GM12878 (cell line): ENCODE measurements around the gene RER1. TPM values are rescaled to one million over a fixed set of nuclear protein-coding genes. Genes with fewer than 3 reads are reported as not detected.

ENCODE experiments used
- ATAC-seq: fragments of 200-7000 bp; cut with Tn5 transposase; 3 replicates; pipeline ENCODE4 v1.9.1; 2020; ENCODE audit warnings: mild to moderate bottlenecking, moderate library complexity
- BruUV-seq: library from RNA; stranded (reverse); fragments of 400-500 nt; replicated peaks from 2 replicates; lab custom pipeline; 2021; lab: Mats Ljungman, UMichigan
- CTCF ChIA-PET: fragments of 300-600 bp; sonication (Branson Sonifier 250); formaldehyde crosslinking; extraction: SDS; loops from one replicate; lab custom pipeline; 2021; ENCODE audit warnings: inconsistent platforms; lab: Yijun Ruan, JAX
- POLR2A ChIA-PET: fragments of 350-600 bp; formaldehyde crosslinking; extraction: SDS; loops from one replicate; lab custom pipeline; 2021; ENCODE audit warnings: inconsistent platforms; lab: Charles Lee
- RAD21 ChIA-PET: fragments of 300-600 bp; sonication (Branson Sonifier 250); formaldehyde crosslinking; loops from one replicate; lab custom pipeline; 2023; ENCODE audit warnings: antibody characterized with exemption; ENCODE audit not compliant: unreplicated experiment; lab: Charles Lee
- SMC1A ChIA-PET: fragments of 300-600 bp; sonication (Branson Sonifier 250); formaldehyde crosslinking; loops from one replicate; lab custom pipeline; 2023; ENCODE audit not compliant: unreplicated experiment, uncharacterized antibody; lab: Charles Lee
- DNase-seq: peaks from one replicate; pipeline ENCODE4 v3.0.0-alpha.2; 2011; ENCODE audit warnings: low read depth, low spot score
- FAIRE-seq: peaks from 3 replicates; lab custom pipeline; 2011; peaks lifted over from hg19 to GRCh38; lab: Jason Lieb, UNC
- H2AFZ ChIP-seq: 2 replicates; pipeline ENCODE4 v1.6.0; 2011; ENCODE audit warnings: low read depth, low read length, control low read depth; ENCODE audit not compliant: control insufficient read depth
- H3K27ac ChIP-seq: 2 replicates; pipeline ENCODE4 v1.5.1; 2011; ENCODE audit warnings: control low read depth; ENCODE audit not compliant: control insufficient read depth, insufficient read depth
- H3K27me3 ChIP-seq, 2 experiments: replicated peaks in 1 of 2; 2 replicates each; pipeline versions ENCODE4 v1.6.0 to v1.6.1; 2011; ENCODE audit warnings: low read length in 1 of 2; ENCODE audit not compliant: control insufficient read depth in 2 of 2, insufficient read depth in 2 of 2
- H3K36me3 ChIP-seq, 2 experiments: 2 replicates each; pipeline ENCODE4 v1.5.1; 2011; ENCODE audit warnings: low read length in 1 of 2; ENCODE audit not compliant: control insufficient read depth in 2 of 2, insufficient read depth in 2 of 2
- H3K4me1 ChIP-seq: 2 replicates; pipeline ENCODE4 v1.6.1; 2011; ENCODE audit warnings: mild to moderate bottlenecking, low read length, moderate library complexity, mixed read lengths; ENCODE audit not compliant: control insufficient read depth, insufficient read depth
- H3K4me2 ChIP-seq: 2 replicates; pipeline ENCODE4 v1.6.0; 2011; ENCODE audit warnings: control low read depth; ENCODE audit not compliant: control insufficient read depth, insufficient read depth
- H3K4me3 ChIP-seq: fragments of 200-600 bp; sonication (generic); 2 replicates; pipeline ENCODE4 v1.5.1; 2016
- H3K79me2 ChIP-seq: 2 replicates; pipeline ENCODE4 v1.6.0; 2011; ENCODE audit warnings: low read length; ENCODE audit not compliant: control insufficient read depth, insufficient read depth
- H3K9ac ChIP-seq: 2 replicates; pipeline ENCODE4 v1.8.0; 2011; ENCODE audit warnings: low read length, control low read depth, mixed read lengths; ENCODE audit not compliant: control insufficient read depth, insufficient read depth
- H3K9me3 ChIP-seq: replicated peaks from 3 replicates; pipeline ENCODE4 v1.5.1; 2011; ENCODE audit warnings: mild to moderate bottlenecking, low read length; ENCODE audit not compliant: control insufficient read depth, insufficient read depth
- H4K20me1 ChIP-seq: 2 replicates; pipeline ENCODE4 v1.6.0; 2011; ENCODE audit not compliant: control insufficient read depth, insufficient read depth
- BACH1 ChIP-seq: fragments of 450-650 bp; IDR thresholded peaks from 2 replicates; pipeline ENCODE4 v1.6.1; 2017; ENCODE audit warnings: mild to moderate bottlenecking, borderline replicate concordance
- CBX5 ChIP-seq: sonication (generic); IDR thresholded peaks from 2 replicates; pipeline ENCODE4 v1.6.1; 2016; ENCODE audit warnings: low read depth, moderate library complexity, mild to moderate bottlenecking, inconsistent platforms
- CHD1 ChIP-seq: IDR thresholded peaks from 2 replicates; pipeline ENCODE4 v1.6.1; 2012; ENCODE audit warnings: low read depth, low read length, improper control_type of control experiment
- E2F8 ChIP-seq: fragments of 450-650 bp; IDR thresholded peaks from 2 replicates; pipeline ENCODE4 v1.6.1; 2018; ENCODE audit warnings: mild to moderate bottlenecking, low read depth, moderate library complexity; ENCODE audit not compliant: partially characterized antibody
- E4F1 ChIP-seq: fragments of 450-650 bp; IDR thresholded peaks from 2 replicates; pipeline ENCODE4 v1.6.1; 2018; ENCODE audit warnings: borderline replicate concordance, mild to moderate bottlenecking; ENCODE audit not compliant: partially characterized antibody
- HDAC6 ChIP-seq: fragments of 200-600 bp; sonication (generic); IDR thresholded peaks from one replicate; pipeline ENCODE4 v1.8.0; 2017; ENCODE audit warnings: antibody characterized with exemption; ENCODE audit not compliant: unreplicated experiment
- KDM1A ChIP-seq: fragments of 200-600 bp; sonication (generic); IDR thresholded peaks from 2 replicates; pipeline ENCODE4 v1.6.1; 2016; ENCODE audit warnings: borderline replicate concordance
- MEF2B ChIP-seq: fragments of 450-650 bp; IDR thresholded peaks from 2 replicates; pipeline ENCODE4 v1.6.1; 2018; ENCODE audit warnings: mild to moderate bottlenecking, moderate library complexity; ENCODE audit not compliant: partially characterized antibody, poor library complexity, severe bottlenecking
- NFYA ChIP-seq: IDR thresholded peaks from 2 replicates; pipeline ENCODE4 v1.6.1; 2011; ENCODE audit warnings: low read depth, mild to moderate bottlenecking, low read length, improper control_type of control experiment, borderline replicate concordance
- NRF1 ChIP-seq: conservative IDR thresholded peaks from 2 replicates; pipeline ENCODE4 v1.6.1; 2011; ENCODE audit warnings: mild to moderate bottlenecking, low read depth, low read length, improper control_type of control experiment
- PAX8 ChIP-seq: fragments of 450-650 bp; IDR thresholded peaks from 2 replicates; pipeline ENCODE4 v1.6.1; 2017; ENCODE audit warnings: mild to moderate bottlenecking, moderate library complexity
- POLR2AphosphoS5 ChIP-seq: IDR thresholded peaks from 2 replicates; pipeline ENCODE4 v1.6.1; 2011; ENCODE audit warnings: mild to moderate bottlenecking, low read length, inconsistent platforms
- RAD21 ChIP-seq: IDR thresholded peaks from 2 replicates; pipeline ENCODE4 v1.6.1; 2011; ENCODE audit warnings: mild to moderate bottlenecking, low read depth, low read length, moderate library complexity; ENCODE audit not compliant: insufficient read depth
- SREBF2 ChIP-seq: IDR thresholded peaks from 2 replicates; pipeline ENCODE4 v1.6.1; 2012; ENCODE audit warnings: mild to moderate bottlenecking, low read length
- STAT1 ChIP-seq: fragments of 450-650 bp; conservative IDR thresholded peaks from 2 replicates; pipeline ENCODE4 v1.6.1; 2014; ENCODE audit warnings: antibody characterized with exemption, mild to moderate bottlenecking
- TAF1 ChIP-seq: IDR thresholded peaks from 2 replicates; pipeline ENCODE4 v1.6.1; 2011; ENCODE audit warnings: mild to moderate bottlenecking, low read depth, low read length, borderline replicate concordance
- WGBS: methylation state at CpG from one replicate; pipeline ENCODE4 v1.1.6; 2016; ENCODE audit warnings: low lambda C conversion rate; ENCODE audit not compliant: insufficient replicate concordance, insufficient coverage; ENCODE audit errors: missing lambda C conversion rate; 5-methylcytosine and 5-hydroxymethylcytosine counted together
- in situ Hi-C: fragments of 300-500 bp; cut with MboI; formaldehyde crosslinking; loops from 9 replicates; pipeline ENCODE4 v1.14.3; 2018; ENCODE audit warnings: mixed read lengths
- intact Hi-C: fragments of 100-400 bp; cut with micrococcal nuclease; formaldehyde crosslinking; loops from one replicate; pipeline ENCODE4 v1.14.2; 2022; ENCODE audit not compliant: unreplicated experiment
- polyA plus RNA-seq, 11 experiments: library from polyadenylated mRNA; depleted of rRNA in 4 of 11; unstranded in 6 of 11; stranded (reverse) in 5 of 11; fragments of >200 nt; fragmentation: Nextera tagmentation in 4 of 11; fragmentation: Illumina TruSeq in 1 of 11; extraction: Ambion mirVana in 4 of 11; extraction: Trizol in 1 of 11; gene quantifications; 1 replicate in 1 of 11; 2 replicates in 10 of 11; pipeline versions ENCODE4 v1.2.1 to v1.2.3, GENCODE V29; 2011 to 2016; ENCODE audit warnings: inconsistent platforms in 2 of 11, missing spikeins in 2 of 11, low read depth in 1 of 11
- total RNA-seq, 4 experiments: library from RNA; depleted of rRNA in 3 of 4; stranded (reverse); fragments of >200 nt in 3 of 4; fragmentation: Illumina TruSeq in 1 of 4; extraction: Trizol in 1 of 4; gene quantifications; 2 replicates each; pipeline versions ENCODE4 v1.2.1 to v1.2.3, GENCODE V29; 2013 to 2021

The RER1 gene
- total and polyA plus RNA-seq, 10 of the 15 experiments (the other 5 are each of a cell fraction or from before 2014, with no cell fraction given), result 29.2 to 274 (median 136) TPM

- SMC1A ChIA-PET, result no interaction called here
- intact Hi-C loops (no loop called here), in situ Hi-C loops (no loop called here)
- H3K9me3 ChIP-seq, result peaks cover 4% of the 10 kb centered on the region; the same call in 1 of the 3 replicates
- H3K79me2 ChIP-seq, result no peaks in the 10 kb centered on the region
- no peaks in the 10 kb centered on the region for H3K36me3 ChIP-seq
- H3K4me1 ChIP-seq, result no peaks in the 10 kb centered on the region
- H3K9ac ChIP-seq, result no peak overlapping the region
- H3K27me3 ChIP-seq, result no peaks in the 10 kb centered on the region; a peak in 2 of 4 replicates
- RAD21 ChIA-PET, result no interaction called here
- no peak overlapping the region for H3K27ac ChIP-seq
- POLR2A ChIA-PET, result no interaction called here
- H3K4me2 ChIP-seq, result no peak overlapping the region
- FAIRE-seq, result no peak
- WGBS, result 53% methylated on average over 13 of the region's 13 CpGs
- H2AFZ ChIP-seq, result no peak overlapping the region
- no peak for DNase-seq
- no peaks in the 10 kb centered on the region for H4K20me1 ChIP-seq
- CTCF ChIA-PET, result no interaction called here
- H3K4me3 ChIP-seq, result no peak overlapping the region
- TF ChIP-seq HDAC6 (no peak), PAX8 (no peak), STAT1 (no peak), SREBF2 (no peak), RAD21 (no peak), MEF2B (no peak), NFYA (no peak), CHD1 (no peak), E4F1 (no peak), NRF1 (no peak), KDM1A (no peak), TAF1 (no peak), E2F8 (no peak), CBX5 (no peak), BACH1 (no peak), POLR2AphosphoS5 (no peak)
- no TSS peak for BruUV-seq
- ATAC-seq, result no peak
These were observed 41.6 kb downstream of the RER1 start for GRCh38 chr1:2433196-2433595.
